ENCODE measurements around the gene SLC22A13. TPM values are rescaled to one million over a fixed set of nuclear protein-coding genes. Genes with fewer than 3 reads are reported as not detected.

Gene SLC22A13
- total and polyA plus RNA-seq, 2 of the 4 experiments (the other 2 are of a cell fraction) = under 0.01 to 0.22 TPM

- no peak overlapping the region for H2BK15ac ChIP-seq (ENCODE audit: low read depth, low read length)
- no peak overlapping the region for H2AK9ac ChIP-seq (replicated peaks; ENCODE audit: low read depth, low read length, poor library complexity)
- H2AFZ ChIP-seq (replicated peaks; ENCODE audit: low read length, poor library complexity) = no peak overlapping the region
- no peaks in the 10 kb centered on the region for H3K79me1 ChIP-seq (ENCODE audit: low read depth in 1 of 2, low read length in 2 of 2)
- H3K27ac ChIP-seq (ENCODE audit: insufficient read depth, low read length) = no peak overlapping the region
- H3K4me3 ChIP-seq (ENCODE audit: insufficient read depth, low read depth, low read length) = no peak overlapping the region
- no peaks in the 10 kb centered on the region for H4K20me1 ChIP-seq (ENCODE audit: insufficient read depth, low read length)
- H3K9ac ChIP-seq (ENCODE audit: low read depth, low read length) = no peak overlapping the region
- dilution Hi-C loops (cut with HindIII; ENCODE audit: low sequenced_read_pairs, unreplicated experiment) = no loop called here
- CTCF ChIA-PET = interaction anchor here (1.8 kb wide), 1 partner anchor 21 kb away, joined by 4 read pairs; the partner anchor contains the start of gene XYLB
- H4K8ac ChIP-seq (ENCODE audit: low read depth in 2 of 2, low read length in 2 of 2) = no peak overlapping the region
- H4K5ac ChIP-seq (ENCODE audit: low read depth, low read length) = no peak overlapping the region
- H3K9me3 ChIP-seq (ENCODE audit: control insufficient read depth, insufficient read depth, low read length) = no peaks in the 10 kb centered on the region; the same call in none of the 2 replicates
- no peaks in the 10 kb centered on the region for H3K9me1 ChIP-seq (ENCODE audit: insufficient read depth, low read length)
- H3K4me1 ChIP-seq (ENCODE audit: control insufficient read depth, insufficient read depth, low read length) = no peaks in the 10 kb centered on the region
- H3K14ac ChIP-seq (replicated peaks; ENCODE audit: low read depth, low read length) = no peak overlapping the region
- in situ Hi-C loops (cut with MboI; ENCODE audit: low sequenced_read_pairs) = no loop called here
- no peak overlapping the region for H3K4me2 ChIP-seq (ENCODE audit: low read depth, low read length)
- no peak overlapping the region for H2BK20ac ChIP-seq (ENCODE audit: low read depth, low read length)
- ATAC-seq (ENCODE audit: low read depth) (no peak), DNase-seq (no peak)
- POLR2A ChIA-PET (ENCODE audit: unreplicated experiment) = no interaction called here
- H3K56ac ChIP-seq (ENCODE audit: extremely low read depth, insufficient read depth, low read length) = no peak overlapping the region
- BruUV-seq (replicated peaks) = no TSS peak
- WGBS, 2 experiments (ENCODE audit: extremely low coverage in 2 of 2, insufficient read length in 1 of 2) = no CpG with 5 or more reads among the region's 2 CpGs
- no peak overlapping the region for H2AK5ac ChIP-seq (ENCODE audit: low read depth, low read length)
- H3K18ac ChIP-seq (ENCODE audit: low read depth, low read length) = no peak overlapping the region
- no peak overlapping the region for H3K23ac ChIP-seq (ENCODE audit: low read depth, low read length)
- no peaks in the 10 kb centered on the region for H3K36me3 ChIP-seq (ENCODE audit: control insufficient read depth, insufficient read depth, low read length)
- no peak overlapping the region for H2BK120ac ChIP-seq (ENCODE audit: low read depth, low read length)
- no peak overlapping the region for H2BK5ac ChIP-seq (ENCODE audit: low read depth, low read length, poor library complexity, severe bottlenecking)
- H4K91ac ChIP-seq (ENCODE audit: insufficient read depth, low read depth, low read length) = no peak overlapping the region
- TF ChIP-seq CHD1 (IDR thresholded peaks at IDR 0.05; ENCODE audit: low read depth, low read length) = no peak
- no peak for TF ChIP-seq NFE2L2 (IDR thresholded peaks at IDR 0.05; ENCODE audit: low read depth, low read length)
- TF ChIP-seq USF2 (IDR thresholded peaks at IDR 0.05; ENCODE audit: low read depth, low read length) = no peak
- no peak for TF ChIP-seq MXI1 (IDR thresholded peaks at IDR 0.05; ENCODE audit: borderline replicate concordance, low read depth, low read length)
- no peak for TF ChIP-seq RFX5 (IDR thresholded peaks at IDR 0.05; ENCODE audit: low read depth, low read length)
- no peak for TF ChIP-seq FOS (IDR thresholded peaks at IDR 0.05; ENCODE audit: low read depth, low read length)
- no peak for TF ChIP-seq RCOR1 (IDR thresholded peaks at IDR 0.05; ENCODE audit: insufficient replicate concordance, low read length)
- TF ChIP-seq CEBPB (IDR thresholded peaks at IDR 0.05; ENCODE audit: low read depth, low read length) = no peak
- no peak for TF ChIP-seq ELK1 (IDR thresholded peaks at IDR 0.05; ENCODE audit: borderline replicate concordance, low read depth, low read length)
- TF ChIP-seq CTCF (conservative IDR thresholded peaks at IDR 0.05; ENCODE audit: low read depth, low read length) = no peak
- no peak for TF ChIP-seq RAD21 (IDR thresholded peaks at IDR 0.05; ENCODE audit: low read length)
- no peak for TF ChIP-seq MAFK (IDR thresholded peaks at IDR 0.05; ENCODE audit: low read depth, low read length)
- TF ChIP-seq BHLHE40 (IDR thresholded peaks at IDR 0.05; ENCODE audit: low read depth, low read length) = no peak
- no peak for TF ChIP-seq SMC3 (IDR thresholded peaks at IDR 0.05; ENCODE audit: low read depth, low read length)
- no peak for TF ChIP-seq MAZ (IDR thresholded peaks at IDR 0.05; ENCODE audit: borderline replicate concordance, low read depth, low read length)
- no peaks in the 10 kb centered on the region; the same call in 1 of the 2 replicates for H3K27me3 ChIP-seq (ENCODE audit: control insufficient read depth, insufficient read depth, low read length)
- no peak overlapping the region for H3K4ac ChIP-seq (ENCODE audit: low read depth, low read length)
- intact Hi-C loops (cut with micrococcal nuclease) = no loop called here
Observed at GRCh38 chr3:38325256-38325655, 59.6 kb downstream of the SLC22A13 start.

All from IMR-90 (cell line).